ENCODE data around the gene IFT25.

Gene IFT25

GRCh38 chr1:53951697-53952096 is 6.2 kb upstream of the IFT25 start (continued):
- TF ChIP-seq ZNF174 (tag by site-specific recombination; IDR thresholded peaks at IDR 0.05) (no peak), HOXC10 (CRISPR knock-in tag; IDR thresholded peaks at IDR 0.05) (no peak), ZNF23 (tag by site-specific recombination; IDR thresholded peaks at IDR 0.05; ENCODE audit: borderline replicate concordance) (no peak), KLF10 (tag by site-specific recombination; IDR thresholded peaks at IDR 0.05) (no peak), PRDM1 (tag by site-specific recombination; IDR thresholded peaks at IDR 0.05) (no peak)
- TF ChIP-seq, protein P1, sequence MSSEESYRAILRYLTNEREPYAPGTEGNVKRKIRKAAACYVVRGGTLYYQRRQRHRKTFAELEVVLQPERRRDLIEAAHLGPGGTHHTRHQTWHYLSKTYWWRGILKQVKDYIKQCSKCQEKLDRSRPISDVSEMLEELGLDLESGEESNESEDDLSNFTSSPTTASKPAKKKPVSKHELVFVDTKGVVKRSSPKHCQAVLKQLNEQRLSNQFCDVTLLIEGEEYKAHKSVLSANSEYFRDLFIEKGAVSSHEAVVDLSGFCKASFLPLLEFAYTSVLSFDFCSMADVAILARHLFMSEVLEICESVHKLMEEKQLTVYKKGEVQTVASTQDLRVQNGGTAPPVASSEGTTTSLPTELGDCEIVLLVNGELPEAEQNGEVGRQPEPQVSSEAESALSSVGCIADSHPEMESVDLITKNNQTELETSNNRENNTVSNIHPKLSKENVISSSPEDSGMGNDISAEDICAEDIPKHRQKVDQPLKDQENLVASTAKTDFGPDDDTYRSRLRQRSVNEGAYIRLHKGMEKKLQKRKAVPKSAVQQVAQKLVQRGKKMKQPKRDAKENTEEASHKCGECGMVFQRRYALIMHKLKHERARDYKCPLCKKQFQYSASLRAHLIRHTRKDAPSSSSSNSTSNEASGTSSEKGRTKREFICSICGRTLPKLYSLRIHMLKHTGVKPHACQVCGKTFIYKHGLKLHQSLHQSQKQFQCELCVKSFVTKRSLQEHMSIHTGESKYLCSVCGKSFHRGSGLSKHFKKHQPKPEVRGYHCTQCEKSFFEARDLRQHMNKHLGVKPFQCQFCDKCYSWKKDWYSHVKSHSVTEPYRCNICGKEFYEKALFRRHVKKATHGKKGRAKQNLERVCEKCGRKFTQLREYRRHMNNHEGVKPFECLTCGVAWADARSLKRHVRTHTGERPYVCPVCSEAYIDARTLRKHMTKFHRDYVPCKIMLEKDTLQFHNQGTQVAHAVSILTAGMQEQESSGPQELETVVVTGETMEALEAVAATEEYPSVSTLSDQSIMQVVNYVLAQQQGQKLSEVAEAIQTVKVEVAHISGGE (tag by site-specific recombination; conservative IDR thresholded peaks at IDR 0.05; ENCODE audit: low read depth), result no peak
- TF ChIP-seq, protein P2, sequence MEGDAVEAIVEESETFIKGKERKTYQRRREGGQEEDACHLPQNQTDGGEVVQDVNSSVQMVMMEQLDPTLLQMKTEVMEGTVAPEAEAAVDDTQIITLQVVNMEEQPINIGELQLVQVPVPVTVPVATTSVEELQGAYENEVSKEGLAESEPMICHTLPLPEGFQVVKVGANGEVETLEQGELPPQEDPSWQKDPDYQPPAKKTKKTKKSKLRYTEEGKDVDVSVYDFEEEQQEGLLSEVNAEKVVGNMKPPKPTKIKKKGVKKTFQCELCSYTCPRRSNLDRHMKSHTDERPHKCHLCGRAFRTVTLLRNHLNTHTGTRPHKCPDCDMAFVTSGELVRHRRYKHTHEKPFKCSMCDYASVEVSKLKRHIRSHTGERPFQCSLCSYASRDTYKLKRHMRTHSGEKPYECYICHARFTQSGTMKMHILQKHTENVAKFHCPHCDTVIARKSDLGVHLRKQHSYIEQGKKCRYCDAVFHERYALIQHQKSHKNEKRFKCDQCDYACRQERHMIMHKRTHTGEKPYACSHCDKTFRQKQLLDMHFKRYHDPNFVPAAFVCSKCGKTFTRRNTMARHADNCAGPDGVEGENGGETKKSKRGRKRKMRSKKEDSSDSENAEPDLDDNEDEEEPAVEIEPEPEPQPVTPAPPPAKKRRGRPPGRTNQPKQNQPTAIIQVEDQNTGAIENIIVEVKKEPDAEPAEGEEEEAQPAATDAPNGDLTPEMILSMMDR (tag by site-specific recombination; IDR thresholded peaks at IDR 0.05), result no peak

GRCh38 chr1:53949023-53949990 is 3.8 kb upstream of the IFT25 start:
- ChIA-PET POLR2A (interaction anchor here (0.7 kb wide), 1 partner anchor 10 kb away, joined by 3 read pairs; no protein-coding TSS in a partner anchor), CTCF (interaction anchor here (0.6 to 5.7 kb wide), 21 partner anchors 10 to 878 kb away, joined by 3 to 56 read pairs (median 3); no protein-coding TSS in a partner anchor)
- Histone ChIP-seq H3K27ac (ENCODE audit: extremely low read depth, low read depth, low read length) (no peak overlapping the region), H3K36me3 (ENCODE audit: control insufficient read depth in 2 of 2, insufficient read depth in 1 of 2, low read length in 2 of 2) (peaks cover 9 to 59% of the 10 kb centered on the region in 2 experiments), H3K4me3 (ENCODE audit: low read depth, low read length) (no peak overlapping the region), H3K9me3 (ENCODE audit: control insufficient read depth, insufficient read depth, low read depth, low read length) (no peaks in the 10 kb centered on the region), H3K4me1 (ENCODE audit: control insufficient read depth, insufficient read depth, low read length) (peaks cover 5% of the 10 kb centered on the region; the same call in 1 of the 2 replicates)
- TF ChIP-seq ZNF654 (tag by site-specific recombination; IDR thresholded peaks at IDR 0.05; ENCODE audit: low read depth) (peak; percentile 65), ZNF692 (tag by site-specific recombination; IDR thresholded peaks at IDR 0.05) (no peak), ZBTB48 (tag by site-specific recombination; IDR thresholded peaks at IDR 0.05) (peak; percentile 55; the same call in 1 of the 2 replicates), ZNF776 (tag by site-specific recombination; IDR thresholded peaks at IDR 0.05; ENCODE audit: borderline replicate concordance) (no peak)
- TF ChIP-seq, protein P2 (tag by site-specific recombination; IDR thresholded peaks at IDR 0.05), result peak; percentile 48; the same call in 1 of the 2 replicates

Measured in HEK293 (cell line).